Suppressor macrophage treated with lipopolysaccharide for 4 hours (primary cell): ENCODE results near the gene KPTN.

ENCODE experiments used
- DNase-seq: peaks from one replicate; pipeline ENCODE4 v3.0.0-alpha.2; 2020

Gene KPTN

GRCh38 chr19:47464675-47465419 lies 19.2 kb downstream of the KPTN start:
- DNase-seq = no peak

GRCh38 chr19:47461876-47462275 lies 22.1 kb downstream of the KPTN start:
- DNase-seq = no peak

- DNase-seq = no peak
Observed at GRCh38 chr19:47459477-47459876, 24.5 kb downstream of the KPTN start.

DNA sequence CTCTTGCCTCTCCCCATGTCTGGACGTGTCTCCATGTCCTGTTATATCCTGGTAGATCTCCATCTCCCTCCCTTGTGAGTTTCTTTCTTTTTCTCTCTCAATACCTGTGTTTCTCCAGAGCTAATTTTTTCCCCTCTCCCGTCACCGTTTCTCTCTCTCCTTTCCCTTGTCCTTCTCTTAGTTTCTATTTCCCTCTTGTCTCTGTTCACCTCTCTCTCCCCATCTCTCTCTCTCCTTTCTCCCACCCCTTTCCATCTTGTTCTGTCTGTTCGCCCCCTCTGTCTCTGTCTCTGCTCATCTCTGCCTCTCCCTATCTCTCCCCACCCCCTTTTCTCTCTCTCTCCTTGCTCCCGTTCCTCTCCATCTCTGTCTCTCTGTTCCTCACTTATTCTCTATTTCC lies 25.3 kb downstream of the KPTN start:
- DNase-seq = no peak

DNA sequence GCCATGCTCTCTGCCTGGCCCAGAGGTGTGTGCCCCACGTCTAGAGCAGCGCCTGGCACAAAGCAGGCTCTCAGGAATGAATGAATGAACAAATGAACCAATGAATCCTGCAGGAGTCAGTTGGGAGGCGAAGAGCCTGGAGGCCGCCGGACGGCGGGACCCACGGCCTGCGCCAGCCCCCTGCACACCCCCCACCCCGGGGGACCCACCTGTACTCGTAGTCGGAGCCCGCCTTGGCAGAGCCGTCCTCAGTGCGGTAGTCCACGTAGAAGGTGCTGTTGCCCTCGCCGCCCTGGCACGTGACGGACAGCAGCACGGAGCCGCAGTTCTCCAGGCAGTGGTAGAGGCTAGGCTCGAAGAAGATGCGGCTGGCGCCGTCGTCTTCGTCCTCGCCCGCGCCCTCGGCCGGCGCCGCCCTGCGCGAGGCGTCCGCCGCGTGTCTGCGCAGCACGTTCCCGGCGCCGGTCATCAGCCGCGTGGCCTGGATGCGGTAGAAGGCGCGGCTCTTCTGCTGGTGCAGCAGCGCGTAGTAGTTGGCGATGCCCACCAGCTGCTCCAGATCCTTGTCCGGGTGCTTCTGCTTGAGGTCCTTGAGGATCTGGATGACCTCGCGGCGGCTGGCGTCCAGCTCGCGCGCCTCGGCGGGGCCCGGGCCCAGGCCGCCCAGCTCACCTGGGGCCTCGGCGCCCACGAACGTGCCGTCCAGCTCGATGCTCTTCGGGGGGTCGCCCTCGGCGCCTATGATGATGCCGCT lies 27.1 kb downstream of the KPTN start:
- DNase-seq = no peak

DNA sequence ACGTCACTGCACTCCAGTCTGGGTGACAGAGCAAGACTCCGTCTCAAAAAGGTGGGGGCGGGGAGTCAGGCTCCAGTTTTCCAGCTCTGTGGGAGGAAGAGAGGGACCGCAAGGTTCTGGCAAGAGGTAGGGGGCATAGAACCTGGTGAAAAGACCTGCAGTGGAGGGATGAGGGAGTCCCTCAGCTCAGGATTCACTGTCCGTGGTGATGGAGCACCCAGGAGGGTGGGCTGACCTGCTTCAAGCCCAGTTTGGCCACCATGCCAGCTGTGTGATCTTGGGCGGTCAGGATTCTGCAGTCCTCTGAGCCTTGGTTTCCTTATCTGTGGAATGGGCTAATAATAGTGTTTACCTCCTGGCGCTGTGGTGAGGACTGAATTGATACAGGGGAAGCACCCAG lies 33.5 kb downstream of the KPTN start:
- DNase-seq = no peak

- DNase-seq = no peak
Observed at GRCh38 chr19:47448360-47448727, 35.7 kb downstream of the KPTN start.

- peak; percentile 50 for DNase-seq
Observed at GRCh38 chr19:47447470-47448359, 36.3 kb downstream of the KPTN start.

DNA sequence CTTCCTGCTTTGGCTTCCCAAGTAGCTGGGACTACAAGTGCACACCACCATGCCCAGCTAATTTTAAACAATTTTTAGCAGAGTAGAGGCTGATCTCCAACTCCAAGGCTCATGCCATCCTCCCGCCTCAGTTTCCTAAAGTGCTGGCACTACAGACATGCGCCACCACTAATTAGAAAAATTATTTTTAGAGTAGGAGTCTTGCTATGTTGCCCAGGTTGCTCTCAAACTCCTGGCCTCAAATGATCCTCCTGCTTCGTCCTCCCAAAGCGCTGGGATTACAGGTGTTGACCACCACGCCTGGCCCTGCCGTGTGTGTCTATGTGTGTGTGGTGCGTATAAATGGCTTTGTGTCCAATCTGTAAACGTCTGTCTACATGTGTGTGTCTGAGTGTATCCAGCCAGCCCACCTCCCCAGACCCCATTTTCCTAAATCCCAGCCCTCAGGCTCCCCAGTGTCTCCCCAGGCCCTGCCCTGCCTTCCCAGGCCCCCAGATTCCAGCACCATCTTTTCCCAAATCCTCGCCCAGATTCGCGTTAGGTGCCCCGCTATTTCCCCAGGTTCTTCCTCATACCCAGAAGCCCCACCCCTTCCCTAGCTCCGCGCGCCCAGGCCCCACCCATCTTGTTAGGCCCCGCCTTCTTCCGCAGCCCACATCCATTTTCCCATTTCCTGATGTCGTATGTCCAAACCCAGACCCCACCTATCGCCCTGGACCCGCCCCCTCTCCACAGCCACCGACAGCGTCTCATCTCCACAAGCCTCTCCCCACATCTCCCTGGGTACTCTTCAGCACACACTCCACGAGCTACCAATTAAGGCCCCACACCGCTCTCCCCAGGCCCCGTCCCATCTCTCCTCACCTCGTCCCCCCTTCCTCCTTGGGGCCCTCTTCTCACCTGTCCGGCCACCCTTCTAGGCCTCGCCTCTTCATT lies 37.2 kb downstream of the KPTN start:
- DNase-seq = peak; percentile 22

- DNase-seq = peak; percentile 21
Observed at GRCh38 chr19:47445937-47446402, 38.0 kb downstream of the KPTN start.

DNA sequence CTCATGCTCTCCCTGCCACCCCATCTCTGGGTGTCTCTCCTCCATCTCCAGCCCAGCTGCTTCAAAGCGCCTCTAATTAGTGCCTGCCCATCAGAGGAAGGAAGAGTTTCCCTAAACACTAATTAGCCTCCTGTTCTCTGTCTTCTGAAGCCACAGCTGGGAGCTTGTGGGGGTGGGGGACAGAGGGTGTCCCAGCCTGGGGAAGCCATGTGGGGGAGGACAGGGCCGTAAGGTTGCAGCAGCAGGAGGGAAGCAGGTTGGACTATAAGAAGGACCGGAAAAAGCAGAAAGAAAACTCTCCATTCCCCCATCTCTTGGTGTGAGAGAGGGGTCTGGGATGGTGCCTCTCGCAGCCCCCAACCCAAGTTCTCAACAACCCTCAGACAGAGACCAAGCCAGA lies 38.5 kb downstream of the KPTN start:
- DNase-seq = no peak

DNA sequence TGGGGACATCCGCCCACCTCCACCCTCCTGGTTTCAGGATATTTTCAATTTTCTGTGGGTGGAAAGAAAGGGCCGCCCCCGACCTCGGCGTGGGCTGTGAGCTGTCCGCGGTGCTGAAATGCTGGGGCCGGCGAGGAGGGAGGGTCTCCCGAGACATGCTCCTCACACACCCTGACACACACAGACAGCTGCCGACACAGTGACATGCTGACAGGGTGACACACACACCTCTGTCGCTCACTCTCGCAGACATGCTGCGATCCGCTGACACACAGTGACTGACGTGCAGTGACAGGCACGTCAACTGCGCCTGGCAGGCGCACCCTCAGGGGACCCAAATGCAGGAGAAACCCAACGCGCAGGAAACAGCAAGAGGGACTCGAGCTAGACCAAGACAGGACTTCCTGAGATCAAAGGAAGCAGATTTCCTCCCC lies 39.6 kb downstream of the KPTN start:
- no peak for DNase-seq

- DNase-seq = no peak
Observed at GRCh38 chr19:47443331-47443730, 40.7 kb downstream of the KPTN start.

DNA sequence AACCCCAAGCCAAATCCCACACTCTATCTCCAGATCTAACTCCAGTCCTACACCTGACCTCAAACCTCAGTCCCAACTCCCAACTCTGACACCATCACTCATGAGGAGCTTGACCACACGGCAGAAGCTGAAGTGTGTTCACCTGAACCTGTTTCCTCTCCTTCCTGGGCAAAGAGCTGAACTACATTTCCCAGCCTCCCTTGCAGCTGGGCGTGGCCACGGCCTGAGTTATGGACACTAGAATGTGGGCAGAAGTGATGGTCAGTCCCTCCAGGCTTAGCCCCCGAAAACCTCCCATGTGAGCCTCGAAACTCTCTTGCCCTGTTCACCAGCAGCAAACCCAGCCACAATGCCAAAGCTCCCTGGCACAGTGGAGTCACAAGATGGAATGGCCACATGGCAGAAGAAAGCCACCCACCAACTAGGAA lies 45.2 kb downstream of the KPTN start:
- DNase-seq = no peak

DNA sequence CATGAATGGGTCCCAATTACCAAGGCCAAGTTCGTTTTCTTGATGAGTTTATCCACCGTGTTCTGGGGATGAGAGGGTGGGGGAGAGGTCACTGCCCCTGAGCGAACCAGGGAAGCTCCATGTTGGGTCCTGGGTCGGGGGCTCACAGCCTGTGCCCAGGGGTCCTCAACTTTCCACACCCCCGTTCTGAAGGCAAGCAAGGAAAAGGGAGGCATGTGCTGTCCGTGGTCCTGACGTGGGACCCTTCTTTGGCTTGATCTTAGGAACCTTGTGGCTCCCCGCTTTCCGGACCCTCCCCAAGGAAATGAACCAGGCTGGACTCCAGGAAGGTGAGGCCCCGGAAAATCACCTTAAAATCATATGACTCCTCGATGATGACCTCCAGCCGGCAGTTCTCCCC lies 46.5 kb downstream of the KPTN start:
- no peak for DNase-seq

GRCh38 chr19:47436712-47437401 lies 47.2 kb downstream of the KPTN start:
- DNase-seq = peak; percentile 85

GRCh38 chr19:47435883-47436417 lies 48.1 kb downstream of the KPTN start:
- DNase-seq = no peak

GRCh38 chr19:47435196-47435595 lies 48.8 kb downstream of the KPTN start:
- no peak for DNase-seq

DNA sequence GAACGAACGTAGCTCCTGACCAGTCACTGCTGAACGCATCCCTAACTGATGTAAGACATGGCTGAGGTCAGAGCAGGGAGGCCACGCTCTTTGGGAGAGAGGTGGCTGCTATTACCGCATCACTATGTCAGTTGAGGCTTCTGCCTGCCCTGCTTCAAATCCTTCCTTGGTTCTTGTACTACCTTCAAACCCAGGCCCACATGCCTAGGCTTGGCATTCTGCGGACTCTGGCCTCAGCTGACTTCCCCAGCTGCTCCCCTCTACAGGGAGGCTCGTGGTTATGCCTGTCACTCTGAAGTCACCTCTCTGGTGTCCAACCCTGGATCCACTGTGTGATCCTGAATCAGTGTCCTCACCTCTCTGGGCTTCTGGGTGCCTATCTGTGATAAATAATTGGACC lies 49.9 kb downstream of the KPTN start:
- no peak for DNase-seq

- DNase-seq = peak; percentile 22
Observed at GRCh38 chr19:47433121-47433520, 50.9 kb downstream of the KPTN start.

- no peak for DNase-seq
Observed at GRCh38 chr19:47432499-47432898, 51.5 kb downstream of the KPTN start.
